VCaP (cell line): Measurements from ENCODE around the gene PACRG.
"Not testable (repeated sequence)": the region's sequence is repeated elsewhere in the genome, so short reads cannot be mapped to it uniquely, and the experiment has no call there.

Experiments
- H3K27ac ChIP-seq: fragments of 450-650 bp; 2 replicates; pipeline ENCODE4 v1.5.1; 2017
- TF ChIP-seq, protein P1 (sequence below): fragments of 450-650 bp; conservative IDR thresholded peaks from 2 replicates; pipeline ENCODE4 v1.5.1; 2017; ENCODE audit warnings: mild to moderate bottlenecking, moderate library complexity

The PACRG gene

DNA sequence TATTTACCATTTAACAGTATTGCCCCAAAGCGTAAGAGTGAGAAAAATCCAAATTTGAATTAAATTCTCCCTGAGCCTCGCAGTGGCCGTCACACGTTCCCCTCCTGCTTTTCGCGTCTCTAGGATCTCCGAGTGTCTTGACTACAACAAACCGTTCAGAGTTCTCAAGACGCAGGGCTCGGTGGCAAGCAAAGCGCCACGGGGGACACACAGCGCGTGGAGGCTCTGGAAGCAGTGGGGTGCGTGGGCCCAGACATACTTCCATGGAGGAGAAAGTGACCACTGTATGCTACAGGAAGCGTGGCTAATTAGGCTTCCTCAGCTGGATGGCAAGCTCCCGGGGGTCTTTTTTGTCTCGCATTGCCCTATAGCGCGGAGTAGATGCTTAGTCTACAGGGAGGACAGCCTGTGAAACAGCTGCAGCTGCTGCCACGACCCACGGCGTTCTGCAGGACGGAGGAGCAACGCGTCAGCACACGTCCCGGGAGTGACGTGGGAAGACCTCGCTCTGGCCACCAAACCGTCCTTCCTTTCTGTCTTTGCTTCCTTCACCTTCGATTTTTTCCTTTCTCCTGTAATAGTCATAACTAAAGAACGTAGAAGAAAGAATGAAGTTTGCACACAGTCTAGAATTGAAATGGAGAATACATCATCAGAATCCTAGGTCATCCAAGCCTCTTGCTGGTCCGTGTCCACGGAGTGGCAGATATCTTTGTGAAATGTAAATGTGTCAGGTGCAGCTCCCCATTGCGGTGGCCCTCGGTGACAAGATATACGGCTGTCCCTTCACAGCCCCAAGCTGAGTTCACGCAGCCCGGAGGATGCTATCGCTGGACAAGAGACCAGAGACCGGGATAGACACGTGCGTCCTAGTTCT is 582.6 kb downstream of the PACRG start:
- TF ChIP-seq, protein P1, sequence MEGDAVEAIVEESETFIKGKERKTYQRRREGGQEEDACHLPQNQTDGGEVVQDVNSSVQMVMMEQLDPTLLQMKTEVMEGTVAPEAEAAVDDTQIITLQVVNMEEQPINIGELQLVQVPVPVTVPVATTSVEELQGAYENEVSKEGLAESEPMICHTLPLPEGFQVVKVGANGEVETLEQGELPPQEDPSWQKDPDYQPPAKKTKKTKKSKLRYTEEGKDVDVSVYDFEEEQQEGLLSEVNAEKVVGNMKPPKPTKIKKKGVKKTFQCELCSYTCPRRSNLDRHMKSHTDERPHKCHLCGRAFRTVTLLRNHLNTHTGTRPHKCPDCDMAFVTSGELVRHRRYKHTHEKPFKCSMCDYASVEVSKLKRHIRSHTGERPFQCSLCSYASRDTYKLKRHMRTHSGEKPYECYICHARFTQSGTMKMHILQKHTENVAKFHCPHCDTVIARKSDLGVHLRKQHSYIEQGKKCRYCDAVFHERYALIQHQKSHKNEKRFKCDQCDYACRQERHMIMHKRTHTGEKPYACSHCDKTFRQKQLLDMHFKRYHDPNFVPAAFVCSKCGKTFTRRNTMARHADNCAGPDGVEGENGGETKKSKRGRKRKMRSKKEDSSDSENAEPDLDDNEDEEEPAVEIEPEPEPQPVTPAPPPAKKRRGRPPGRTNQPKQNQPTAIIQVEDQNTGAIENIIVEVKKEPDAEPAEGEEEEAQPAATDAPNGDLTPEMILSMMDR, result no peak
- no peak overlapping the region for H3K27ac ChIP-seq

DNA sequence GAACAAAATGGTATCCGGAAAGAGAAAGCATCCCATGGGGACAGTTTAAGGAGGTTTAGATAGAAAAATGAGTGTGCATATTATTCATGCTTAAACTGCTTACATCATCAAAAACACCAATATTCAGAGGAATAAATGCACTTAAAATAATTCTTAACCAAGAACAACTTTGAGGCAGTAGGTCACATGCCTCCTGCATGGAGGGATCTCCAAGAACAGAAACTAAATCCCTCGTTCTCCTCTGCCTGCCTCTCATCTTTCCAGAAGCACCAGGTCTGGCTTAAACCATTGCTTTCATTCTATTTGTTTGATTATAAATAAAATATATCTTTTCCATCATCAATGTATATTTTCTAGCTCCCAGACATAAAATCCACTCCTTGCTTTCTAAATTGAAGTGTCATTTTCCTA is 583.2 kb downstream of the PACRG start:
- TF ChIP-seq, protein P1, result no peak
- H3K27ac ChIP-seq, result no peak overlapping the region

DNA sequence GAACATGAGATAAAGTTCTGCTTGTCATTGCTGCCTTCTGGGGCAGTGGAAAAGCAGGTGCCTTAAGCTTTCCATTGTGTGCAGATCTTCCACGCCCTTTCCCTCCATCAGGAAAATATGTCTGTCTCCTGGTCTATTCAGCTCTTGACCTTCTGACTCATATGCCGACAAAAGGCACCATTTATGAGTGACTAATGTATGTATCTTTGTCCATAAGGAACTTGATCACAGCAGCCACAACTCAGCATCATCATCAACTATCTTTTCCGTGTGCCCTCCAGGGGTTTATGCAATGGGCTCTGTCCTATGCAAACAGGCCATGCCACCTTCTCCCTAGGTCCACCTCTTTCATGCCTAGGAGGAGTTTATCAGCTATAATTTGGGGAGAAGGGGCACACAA is 584.1 kb downstream of the PACRG start:
- TF ChIP-seq, protein P1, result no peak

DNA sequence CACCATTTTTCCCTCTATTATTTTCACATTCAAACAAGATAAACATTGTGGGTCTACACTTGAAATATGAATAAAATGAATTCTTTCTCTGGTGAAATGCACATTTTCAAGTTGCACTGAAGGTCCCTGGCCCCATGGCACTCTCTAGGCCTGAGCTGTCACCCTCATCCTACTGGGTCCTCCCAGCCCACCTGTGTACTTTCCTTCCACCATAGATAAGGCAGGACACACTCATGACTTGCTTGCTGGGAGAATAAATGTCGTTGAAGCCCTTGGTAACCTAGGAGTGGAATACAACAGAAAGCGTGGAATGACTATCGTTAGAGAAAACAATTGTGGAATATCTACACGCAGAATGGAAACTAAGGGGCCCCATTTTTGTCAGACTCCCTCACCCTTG is 585.8 kb downstream of the PACRG start:
- TF ChIP-seq, protein P1, result no peak
- H3K27ac ChIP-seq, result no peak overlapping the region

More for the DNA sequence above, 584.1 kb downstream of the PACRG start:
- H3K27ac ChIP-seq, result no peak overlapping the region

DNA sequence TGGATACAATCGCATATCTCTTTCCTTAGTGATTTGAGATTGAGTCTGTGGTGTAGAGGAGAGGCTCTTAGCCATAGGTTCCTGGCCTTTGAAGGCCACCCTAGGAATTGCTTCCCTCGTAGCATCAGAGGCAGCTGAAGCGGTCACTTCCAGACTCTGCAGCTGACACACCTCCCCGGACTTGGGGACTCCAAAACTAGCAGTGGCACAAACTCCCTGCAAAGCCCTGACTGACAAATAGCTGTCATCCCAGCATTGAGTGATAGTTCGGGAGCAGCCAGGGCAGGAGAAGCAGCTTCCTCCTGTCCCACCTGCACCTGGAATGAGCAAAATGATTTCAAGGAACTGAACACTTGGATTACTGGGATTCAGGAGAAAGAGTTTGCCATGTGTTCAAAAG is 586.2 kb downstream of the PACRG start:
- TF ChIP-seq, protein P1, result no peak
- no peak overlapping the region for H3K27ac ChIP-seq

DNA sequence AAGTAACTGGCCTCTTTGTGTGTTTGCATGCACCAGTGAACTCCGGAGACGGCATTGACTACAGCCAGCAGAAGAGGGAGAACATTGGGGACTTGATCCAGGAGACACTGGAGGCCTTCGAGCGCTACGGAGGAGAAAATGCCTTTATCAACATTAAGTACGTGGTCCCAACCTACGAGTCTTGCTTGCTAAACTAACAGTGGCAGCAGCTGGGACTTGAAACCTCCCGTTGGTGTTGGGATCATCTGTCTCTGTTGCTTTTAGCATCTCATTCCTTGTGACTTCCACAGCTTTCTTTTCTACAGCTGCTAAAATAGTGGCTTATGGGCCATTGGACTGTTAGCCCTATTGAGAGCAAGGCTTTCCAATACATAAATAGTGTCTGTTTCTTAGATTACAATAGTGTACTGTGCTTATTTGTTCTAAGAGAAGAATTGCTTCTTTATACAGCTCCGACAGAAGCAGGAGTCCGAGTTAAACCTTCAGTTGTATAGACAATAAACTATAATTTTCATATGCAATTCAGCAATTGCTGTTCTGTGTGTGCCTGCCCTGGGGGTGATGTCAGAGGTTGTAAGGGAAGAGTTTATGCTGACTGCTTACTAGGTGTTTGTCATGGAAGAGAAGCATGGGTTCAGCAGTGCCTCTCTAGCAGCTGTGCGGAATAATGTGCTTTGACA is 587.2 kb downstream of the PACRG start:
- TF ChIP-seq, protein P1, result no peak
- H3K27ac ChIP-seq, result no peak overlapping the region

DNA sequence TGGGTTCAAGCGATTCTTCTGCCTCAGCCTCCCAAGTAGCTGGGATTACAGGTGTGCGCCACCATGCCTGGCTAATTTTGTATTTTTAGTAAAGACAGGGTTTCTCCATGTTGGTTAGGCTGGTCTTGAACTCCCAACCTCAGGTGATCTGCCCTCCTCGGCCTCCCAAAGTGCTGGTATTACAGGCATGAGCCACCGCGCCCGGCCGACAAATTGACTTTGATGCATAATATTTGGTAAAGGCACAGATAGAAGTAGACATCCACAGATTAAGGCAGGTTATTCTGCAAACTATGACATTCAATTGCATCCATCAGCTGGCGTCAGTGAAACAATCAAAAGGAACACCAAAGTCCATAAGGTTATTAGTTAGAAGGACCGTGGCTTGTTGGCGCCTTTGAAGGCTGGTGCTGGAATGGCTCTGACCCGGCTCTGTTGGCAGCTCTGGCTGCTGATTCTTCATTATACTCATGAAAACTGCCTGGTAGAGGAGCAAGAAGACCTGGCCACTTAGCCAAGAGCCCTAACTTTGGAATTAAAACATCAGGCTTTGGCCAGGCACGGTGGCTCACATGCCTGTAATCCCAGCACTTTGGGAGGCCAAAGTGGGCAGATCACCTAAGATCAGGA is 589.2 kb downstream of the PACRG start:
- not testable (repeated sequence) for H3K27ac ChIP-seq
